GM19397 (cell line): ENCODE results near the gene IL24.

ENCODE experiments used
- ATAC-seq: cut with Tn5 transposase; IDR thresholded peaks from one replicate; pipeline ENCODE4 v1.9.1; 2021; ENCODE audit warnings: mild to moderate bottlenecking, moderate library complexity; ENCODE audit not compliant: unreplicated experiment

IL24 gene

GRCh38 chr1:206878456-206878855 lies 18.8 kb upstream of the IL24 start:
- ATAC-seq, result no peak

DNA sequence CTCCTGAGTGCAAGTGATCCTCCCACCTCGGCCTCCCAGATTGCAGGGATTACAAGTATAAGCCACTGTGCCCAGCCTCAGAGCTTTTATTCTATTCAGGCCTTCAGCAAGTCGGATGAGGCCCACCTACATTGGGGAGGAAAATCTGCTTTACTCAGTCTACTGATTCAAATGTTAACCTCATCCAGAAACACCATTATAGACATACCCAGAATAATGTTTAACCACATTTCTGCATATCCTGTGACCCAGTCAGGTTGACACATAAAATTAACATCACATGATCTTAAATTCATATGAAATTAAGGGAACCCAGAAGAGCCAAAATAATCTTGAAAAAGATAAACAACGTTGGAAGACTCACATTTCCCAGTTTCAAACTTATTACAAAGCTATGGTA lies 16.9 kb upstream of the IL24 start:
- no peak for ATAC-seq

DNA sequence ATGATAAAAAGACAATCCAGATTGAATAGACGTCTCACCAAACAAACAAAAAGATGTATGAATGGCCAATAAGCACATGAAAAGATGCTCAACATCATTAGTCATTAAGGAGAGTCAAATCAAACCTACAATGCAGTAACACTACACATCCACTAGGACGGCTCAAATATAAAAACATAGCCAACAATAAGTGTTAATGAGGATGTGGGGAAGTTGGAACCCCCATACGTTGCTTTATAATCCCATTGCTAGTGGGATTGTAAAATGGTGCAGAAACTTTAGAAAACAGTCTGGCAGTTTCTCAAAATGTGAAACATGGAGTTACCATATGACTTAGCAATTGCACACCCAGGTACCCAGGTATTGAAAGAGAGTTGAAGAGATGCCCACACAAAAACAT lies 14.7 kb upstream of the IL24 start:
- no peak for ATAC-seq

DNA sequence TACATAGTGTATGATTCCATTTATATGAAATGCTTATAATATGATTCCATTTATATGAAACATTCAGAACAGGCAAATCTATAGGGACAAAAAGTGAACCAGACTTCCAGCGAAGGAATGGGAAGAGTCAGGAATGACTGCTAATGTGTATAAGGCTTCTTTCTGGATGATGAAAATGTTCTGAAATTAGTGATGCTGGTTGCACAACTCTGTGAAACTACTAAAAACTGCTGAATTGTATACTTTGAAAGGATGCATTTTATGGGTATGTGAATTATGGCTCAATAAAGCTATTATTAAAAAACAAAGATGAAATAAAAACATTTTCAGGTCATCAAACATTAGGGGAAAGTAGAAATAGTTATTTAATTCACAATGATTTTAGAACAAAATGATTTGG lies 14.1 kb upstream of the IL24 start:
- ATAC-seq, result no peak

GRCh38 chr1:206883876-206884275 lies 13.4 kb upstream of the IL24 start:
- no peak for ATAC-seq

DNA sequence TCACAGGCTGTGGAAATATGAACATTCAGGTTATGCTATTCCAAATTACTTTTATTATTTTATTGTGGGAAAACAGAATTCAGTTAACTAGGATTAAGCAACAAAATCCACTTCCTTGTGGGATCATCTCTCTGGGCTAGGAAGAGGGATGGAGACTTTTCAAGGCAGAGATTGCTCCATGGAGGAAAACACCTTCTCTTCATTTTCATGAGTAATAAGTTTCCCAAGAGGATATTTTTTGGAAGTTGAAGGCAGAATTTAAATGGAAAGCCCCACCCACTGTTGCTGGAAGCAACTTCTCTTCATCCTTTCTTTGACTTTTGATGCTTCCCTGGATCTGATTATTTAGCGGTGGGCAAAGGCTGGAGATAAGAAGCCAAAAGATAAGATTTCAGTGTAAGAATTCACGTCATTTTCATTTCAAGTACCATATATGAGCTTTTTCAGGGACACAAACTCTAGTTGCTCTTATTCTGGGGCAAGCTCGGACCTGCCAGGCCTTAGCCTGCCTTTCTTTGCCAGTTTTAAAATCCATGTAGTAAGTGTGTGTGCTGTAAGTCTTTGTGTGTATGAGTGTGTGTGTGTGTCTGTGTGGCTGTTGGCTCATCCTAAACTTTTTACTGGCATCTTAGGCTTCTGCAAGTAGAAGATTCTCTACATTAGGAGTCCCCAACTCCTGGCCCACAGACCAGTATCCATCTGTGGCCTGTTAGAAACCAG lies 11.7 kb upstream of the IL24 start:
- no peak for ATAC-seq

GRCh38 chr1:206886831-206887230 lies 10.4 kb upstream of the IL24 start:
- no peak for ATAC-seq

GRCh38 chr1:206887701-206888100 lies 9.5 kb upstream of the IL24 start:
- ATAC-seq, result no peak

- ATAC-seq, result no peak
Measured at GRCh38 chr1:206890125-206891060, 6.8 kb upstream of the IL24 start.

DNA sequence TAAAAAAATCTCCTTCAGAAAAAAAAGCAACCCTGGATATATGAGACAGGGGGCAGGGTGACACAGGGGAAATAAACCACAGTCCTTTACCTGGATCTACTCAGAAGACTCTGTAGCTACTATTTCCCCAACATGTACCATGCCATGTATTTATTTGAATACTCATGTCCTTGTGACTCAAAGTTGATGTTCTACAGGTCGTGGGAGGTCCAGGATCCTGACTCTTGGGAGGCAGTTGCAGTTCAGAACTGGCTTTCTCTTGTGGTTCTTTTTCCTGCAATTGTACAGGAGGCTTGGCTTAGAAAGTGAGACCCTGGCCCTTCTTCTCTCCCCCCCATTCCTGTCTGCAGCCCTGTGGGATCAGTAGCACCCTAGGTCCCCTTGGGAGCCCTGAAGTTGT lies 5.8 kb upstream of the IL24 start:
- no peak for ATAC-seq

DNA sequence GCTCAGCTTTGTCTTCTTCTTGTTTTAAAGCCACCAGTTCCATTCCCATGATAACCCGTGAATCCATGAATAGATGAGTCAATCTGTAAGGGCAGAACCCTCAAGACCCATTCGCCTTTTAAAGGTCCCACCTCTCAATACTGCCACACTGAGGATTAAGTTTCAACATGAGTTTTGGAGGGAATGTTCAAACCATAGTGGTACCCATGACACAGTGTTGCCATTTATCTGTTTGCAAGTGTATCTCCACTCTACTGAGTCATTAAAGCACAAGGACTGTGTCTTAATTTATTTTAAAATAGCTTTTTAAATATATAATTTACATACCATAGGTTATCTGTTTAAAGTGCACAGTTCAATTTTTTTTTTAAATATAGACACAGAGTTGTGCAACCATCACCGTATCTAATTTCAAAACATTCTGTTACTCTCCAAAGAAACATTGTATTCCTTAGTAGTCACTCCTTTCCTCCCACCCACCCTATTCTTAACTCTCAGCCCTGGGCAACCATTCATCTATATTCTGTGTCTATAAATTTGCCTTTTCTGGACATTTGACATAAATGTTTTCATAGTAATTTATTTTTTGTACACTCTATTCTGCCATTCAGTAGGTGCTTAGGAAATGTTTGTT lies 4.8 kb upstream of the IL24 start:
- no peak for ATAC-seq

GRCh38 chr1:206893380-206893779 lies 3.9 kb upstream of the IL24 start:
- no peak for ATAC-seq

GRCh38 chr1:206895325-206895724 lies 1.9 kb upstream of the IL24 start:
- no peak for ATAC-seq

- ATAC-seq, result no peak
Measured at GRCh38 chr1:206895837-206896242, 1.4 kb upstream of the IL24 start.

DNA sequence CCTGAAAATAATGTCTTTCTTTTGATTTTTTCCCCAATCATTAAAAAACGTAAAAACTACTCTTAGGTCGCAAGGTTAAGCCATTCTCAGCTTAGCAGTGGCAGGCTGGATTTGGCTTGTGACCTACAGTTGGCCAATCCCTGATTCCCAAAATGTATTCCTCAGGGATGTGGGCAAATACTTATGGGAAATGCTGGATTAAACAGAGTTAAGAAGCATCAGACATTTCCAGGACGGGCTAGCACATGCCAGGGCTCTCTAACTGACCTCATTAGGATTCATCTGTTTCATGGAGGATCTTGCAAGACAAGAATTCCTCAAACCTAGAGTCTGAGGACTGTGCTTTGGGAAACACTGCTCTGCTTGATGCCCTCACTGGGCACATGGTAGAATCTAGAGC lies 982 bp upstream of the IL24 start:
- no peak for ATAC-seq

DNA sequence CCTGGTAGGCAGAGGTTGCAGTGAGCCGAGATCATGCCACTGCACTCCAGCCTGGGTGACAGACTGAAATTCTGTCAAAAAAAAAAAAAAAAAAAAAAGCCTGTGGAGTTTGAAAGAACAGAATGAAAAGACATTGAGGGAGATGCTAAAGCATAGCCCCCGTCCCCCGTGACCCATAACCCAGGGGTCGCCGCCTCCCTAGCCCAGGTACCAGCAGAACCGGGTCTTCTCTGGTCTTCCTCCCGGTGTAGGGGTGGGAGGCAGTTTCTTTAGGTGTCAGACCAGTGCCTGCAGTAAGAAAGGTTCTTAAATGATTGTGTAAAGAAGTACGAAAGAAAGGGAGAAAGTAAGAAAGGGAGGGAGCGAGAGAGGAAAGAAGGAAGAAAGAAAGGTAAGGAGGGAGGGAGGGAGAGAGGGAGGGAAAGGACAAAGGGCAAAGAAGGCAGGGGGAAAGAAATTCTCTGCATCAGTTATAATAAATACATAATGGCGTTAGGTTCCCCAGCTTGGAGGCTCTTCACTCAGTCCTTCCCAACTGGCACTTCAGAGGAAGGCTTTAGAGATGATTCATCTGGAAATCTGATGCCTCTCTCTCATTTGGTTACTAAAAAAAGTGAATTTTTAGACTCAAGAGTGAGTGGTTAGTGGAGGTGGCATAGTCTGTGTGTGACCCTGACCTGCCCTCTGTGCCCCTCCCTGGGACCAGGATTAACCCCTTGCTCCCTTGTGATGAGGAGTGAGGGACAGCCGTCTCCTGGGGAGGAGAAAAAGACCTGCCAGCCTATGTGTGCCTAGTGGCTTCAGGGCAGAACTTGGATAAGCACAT lies 1.1 kb downstream of the IL24 start:
- no peak for ATAC-seq

GRCh38 chr1:206898915-206899431 lies 1.7 kb downstream of the IL24 start:
- ATAC-seq, result no peak

DNA sequence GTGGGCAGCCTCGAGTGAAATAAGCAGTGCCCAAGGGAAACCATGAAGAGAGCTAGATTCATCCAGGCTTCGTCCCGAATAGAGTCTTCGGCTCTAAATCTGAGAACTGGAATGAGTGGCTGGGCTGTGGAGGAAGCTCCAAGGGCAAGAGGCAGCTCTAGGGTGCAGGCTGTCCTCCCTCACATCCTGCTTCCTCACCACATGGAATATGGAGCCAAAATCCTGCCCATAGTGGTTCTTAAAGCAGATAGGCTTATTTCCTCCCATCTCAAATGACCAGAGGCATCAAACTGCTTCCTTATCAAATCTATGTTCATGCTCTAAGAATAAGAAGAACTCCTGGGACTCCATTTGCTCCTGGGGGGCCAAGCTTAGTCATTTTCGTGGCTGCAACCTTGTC lies 2.5 kb downstream of the IL24 start:
- no peak for ATAC-seq

- no peak for ATAC-seq
Measured at GRCh38 chr1:206900149-206900548, 2.9 kb downstream of the IL24 start.

- ATAC-seq, result no peak
Measured at GRCh38 chr1:206901944-206902343, 4.7 kb downstream of the IL24 start.

DNA sequence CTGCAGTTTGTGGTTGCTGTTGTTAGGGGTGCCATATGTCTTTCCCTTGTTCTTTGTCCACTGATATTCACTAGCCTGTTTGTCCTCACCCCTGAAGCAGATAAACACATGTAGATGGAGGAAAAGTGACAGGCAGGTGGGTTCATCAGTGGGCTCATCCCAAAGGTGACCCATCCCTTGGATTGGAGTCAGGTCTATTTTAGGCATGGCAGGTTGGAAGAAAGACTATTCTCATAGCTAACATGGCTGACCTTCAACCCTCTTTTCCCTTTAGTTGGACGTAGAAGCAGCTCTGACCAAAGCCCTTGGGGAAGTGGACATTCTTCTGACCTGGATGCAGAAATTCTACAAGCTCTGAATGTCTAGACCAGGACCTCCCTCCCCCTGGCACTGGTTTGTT lies 5.5 kb downstream of the IL24 start:
- ATAC-seq, result no peak
